MM.1S (cell line): ENCODE measurements around the gene TMTC1.

ENCODE experiments used
- DNase-seq: peaks from one replicate; pipeline ENCODE4 v3.0.0-alpha.2; 2015
- H2AFZ ChIP-seq: fragments of 300-600 bp; sonication (generic); 2 replicates; pipeline ENCODE4 v1.6.0; 2016; ENCODE audit warnings: antibody characterized with exemption, low read length
- H3F3A ChIP-seq: fragments of 300-600 bp; sonication (generic); 2 replicates; pipeline ENCODE4 v1.6.1; 2016; ENCODE audit warnings: mild to moderate bottlenecking, antibody characterized with exemption, low read length, moderate library complexity, mixed read lengths; ENCODE audit not compliant: insufficient read depth
- H3K27ac ChIP-seq: fragments of 300-600 bp; sonication (generic); 2 replicates; pipeline ENCODE4 v1.5.1; 2016; ENCODE audit warnings: mild to moderate bottlenecking, low read length
- H3K27me3 ChIP-seq: fragments of 300-600 bp; sonication (generic); replicated peaks from 2 replicates; pipeline ENCODE4 v1.6.0; 2016; ENCODE audit warnings: low read length; ENCODE audit not compliant: insufficient read depth
- H3K36me3 ChIP-seq: fragments of 300-600 bp; sonication (generic); replicated peaks from 2 replicates; pipeline ENCODE4 v1.6.1; 2016; ENCODE audit warnings: mild to moderate bottlenecking, low read length, mixed read lengths; ENCODE audit not compliant: insufficient read depth
- H3K4me1 ChIP-seq: fragments of 300-600 bp; sonication (generic); 2 replicates; pipeline ENCODE4 v1.6.1; 2016; ENCODE audit warnings: low read length, mixed read lengths
- H3K4me2 ChIP-seq: fragments of 300-600 bp; sonication (generic); 2 replicates; pipeline ENCODE4 v1.6.0; 2016; ENCODE audit warnings: low read depth, low read length
- H3K4me3 ChIP-seq: fragments of 300-600 bp; sonication (generic); 2 replicates; pipeline ENCODE4 v1.5.1; 2016; ENCODE audit warnings: low read length, mixed read lengths
- H3K79me2 ChIP-seq: fragments of 300-600 bp; sonication (generic); 2 replicates; pipeline ENCODE4 v1.6.1; 2016; ENCODE audit warnings: mixed run types, low read length, mixed read lengths
- H3K9ac ChIP-seq: fragments of 300-600 bp; sonication (generic); 2 replicates; pipeline ENCODE4 v1.6.1; 2016; ENCODE audit warnings: low read length, mixed read lengths
- H3K9me2 ChIP-seq: fragments of 300-600 bp; sonication (generic); replicated peaks from 2 replicates; pipeline ENCODE4 v1.6.1; 2016; ENCODE audit warnings: mild to moderate bottlenecking, low read length, mixed read lengths; ENCODE audit not compliant: insufficient read depth
- H3K9me3 ChIP-seq: fragments of 300-600 bp; sonication (generic); replicated peaks from 2 replicates; pipeline ENCODE4 v1.6.1; 2016; ENCODE audit warnings: mild to moderate bottlenecking, low read length, mixed read lengths; ENCODE audit not compliant: insufficient read depth
- H4K20me1 ChIP-seq: fragments of 300-600 bp; sonication (generic); 2 replicates; pipeline ENCODE4 v1.6.1; 2016; ENCODE audit warnings: mild to moderate bottlenecking, low read length, moderate library complexity, mixed read lengths; ENCODE audit not compliant: insufficient read depth
- CTCF ChIP-seq: fragments of 300-600 bp; sonication (generic); IDR thresholded peaks from 2 replicates; pipeline ENCODE4 v1.5.1; 2016; ENCODE audit warnings: antibody characterized with exemption, low read length, mixed read lengths
- EZH2 ChIP-seq: fragments of 300-600 bp; sonication (generic); optimal IDR thresholded peaks from 2 replicates; pipeline ENCODE3; 2017; ENCODE audit warnings: low read depth, mild to moderate bottlenecking, antibody characterized with exemption, low read length, mixed read lengths
- EZH2phosphoT487 ChIP-seq: fragments of 300-600 bp; sonication (generic); IDR thresholded peaks from 2 replicates; pipeline ENCODE4 v1.6.1; 2018; ENCODE audit warnings: antibody characterized with exemption, low read length

TMTC1 gene

DNA sequence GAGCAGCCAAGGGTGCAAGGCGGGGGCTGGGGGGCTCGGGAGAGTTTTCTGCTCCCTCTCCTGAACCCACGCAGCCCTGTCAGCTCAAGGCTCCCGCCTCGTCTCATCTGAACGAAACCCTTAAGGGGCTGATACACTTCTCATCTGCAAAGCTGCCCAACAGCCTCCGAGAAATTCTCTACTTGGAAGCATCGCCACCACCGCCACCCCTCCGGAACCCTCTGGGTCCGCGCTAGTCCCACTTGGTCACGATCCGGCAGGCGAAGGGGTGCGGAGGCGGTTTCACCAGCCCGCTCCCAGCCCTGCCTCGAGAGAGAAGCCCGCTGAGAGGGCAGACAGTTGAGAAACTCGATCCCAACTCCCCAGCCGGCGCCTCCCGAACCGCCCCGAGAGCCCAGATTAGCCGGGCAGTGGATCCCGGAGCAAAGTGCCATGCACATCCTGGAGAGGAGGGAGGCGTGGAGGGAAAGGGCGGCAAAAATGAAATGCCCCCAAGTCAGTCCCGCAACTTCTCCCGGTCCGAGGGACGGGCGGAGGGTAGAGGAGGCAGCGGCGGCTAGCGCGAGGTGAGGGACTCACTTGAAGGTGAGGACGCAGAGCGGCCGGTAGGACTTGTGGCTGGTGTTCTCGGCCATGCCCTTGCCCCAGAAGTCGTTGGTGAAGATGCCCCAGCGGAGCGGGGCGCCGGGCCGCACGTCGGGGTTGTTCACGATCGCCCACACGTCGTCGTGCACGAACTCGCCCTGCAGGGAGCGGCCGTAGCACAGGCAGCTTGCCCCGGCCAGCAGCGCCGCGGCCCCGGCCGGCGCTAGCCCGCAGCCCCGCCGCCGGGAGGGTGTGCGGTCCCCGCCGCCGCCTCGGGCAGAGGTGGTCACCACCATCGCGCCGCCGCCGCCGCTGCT, 620 bp downstream of the TMTC1 start:
- Histone ChIP-seq H3K27ac (peak overlapping the region; percentile 71), H3K27me3 (no peaks in the 10 kb centered on the region), H4K20me1 (no peaks in the 10 kb centered on the region), H3K4me2 (peak overlapping the region; percentile 76), H3K79me2 (peaks cover 43% of the 10 kb centered on the region), H3K36me3 (no peaks in the 10 kb centered on the region), H3K9me2 (no peaks in the 10 kb centered on the region), H3F3A (peaks cover 17% of the 10 kb centered on the region), H3K9me3 (no peaks in the 10 kb centered on the region), H3K9ac (peak overlapping the region; percentile 78), H3K4me1 (no peaks in the 10 kb centered on the region), H2AFZ (peak overlapping the region; percentile 96), H3K4me3 (peak overlapping the region; percentile 95)
- TF ChIP-seq CTCF (no peak), EZH2 (no peak), EZH2phosphoT487 (no peak)
- DNase-seq = peak; percentile 49

- Histone ChIP-seq H3K9ac (peak overlapping the region; percentile 78), H3K27me3 (no peaks in the 10 kb centered on the region), H3K27ac (peak overlapping the region; percentile 71), H3K9me3 (no peaks in the 10 kb centered on the region), H2AFZ (peak overlapping the region; percentile 96), H3K4me1 (no peaks in the 10 kb centered on the region), H3K4me3 (peak overlapping the region; percentile 95), H3F3A (peaks cover 17% of the 10 kb centered on the region), H3K9me2 (no peaks in the 10 kb centered on the region), H3K36me3 (no peaks in the 10 kb centered on the region), H3K4me2 (peak overlapping the region; percentile 76), H3K79me2 (peaks cover 50% of the 10 kb centered on the region), H4K20me1 (no peaks in the 10 kb centered on the region)
- TF ChIP-seq EZH2 = no peak
- TF ChIP-seq CTCF = no peak
- TF ChIP-seq EZH2phosphoT487 = no peak
- DNase-seq = peak; percentile 66
Measured at GRCh38 chr12:29782285-29782870, 1.4 kb downstream of the TMTC1 start.

- no peaks in the 10 kb centered on the region for H3K27me3 ChIP-seq
- peak overlapping the region; percentile 78; the same call in 1 of the 2 replicates for H3K9ac ChIP-seq
- no peaks in the 10 kb centered on the region for H3K9me2 ChIP-seq
- peaks cover 17% of the 10 kb centered on the region for H3F3A ChIP-seq
- H3K4me3 ChIP-seq = peak overlapping the region; percentile 95
- H3K4me1 ChIP-seq = no peaks in the 10 kb centered on the region
- H3K9me3 ChIP-seq = no peaks in the 10 kb centered on the region
- peak overlapping the region; percentile 71 for H3K27ac ChIP-seq
- H3K79me2 ChIP-seq = peaks cover 50% of the 10 kb centered on the region
- no peak for DNase-seq
- peak overlapping the region; percentile 96 for H2AFZ ChIP-seq
- H3K4me2 ChIP-seq = peak overlapping the region; percentile 76
- H3K36me3 ChIP-seq = no peaks in the 10 kb centered on the region
- TF ChIP-seq CTCF (no peak), EZH2phosphoT487 (no peak), EZH2 (no peak)
- no peaks in the 10 kb centered on the region for H4K20me1 ChIP-seq
Measured at GRCh38 chr12:29781705-29782266, 2.0 kb downstream of the TMTC1 start.
